Activated CD4-positive, alpha-beta T cell treated with anti-CD3 and anti-CD28 coated beads for 36 hours (primary cell): ENCODE results near the gene FUCA1. TPM values are rescaled to one million over a fixed set of nuclear protein-coding genes. Genes with fewer than 3 reads are reported as not detected.
"Not testable (repeated sequence)": the region's sequence is repeated elsewhere in the genome, so short reads cannot be mapped to it uniquely, and the experiment has no call there.

Source experiments
- ATAC-seq: fragments of 200-7000 bp; cut with Tn5 transposase; one replicate; pipeline ENCODE4 v1.10.0; 2021; ENCODE audit warnings: mild to moderate bottlenecking, moderate library complexity
- CTCF ChIA-PET: fragments of 350-600 bp; sonication (Branson Sonifier 250); formaldehyde crosslinking; loops from one replicate; lab custom pipeline; 2021; ENCODE audit warnings: antibody characterized with exemption; lab: Charles Lee
- POLR2A ChIA-PET: fragments of 350-600 bp; sonication (Branson Sonifier 250); formaldehyde crosslinking; loops from one replicate; lab custom pipeline; 2021; ENCODE audit warnings: antibody characterized with exemption, inconsistent platforms; lab: Charles Lee
- DNase-seq: peaks from one replicate; pipeline ENCODE4 v3.0.0-alpha.2; 2020
- H3K27ac Mint-ChIP-seq: one replicate; pipeline ENCODE4 v1.8.0; 2021; ENCODE audit warnings: mixed read lengths
- H3K27me3 Mint-ChIP-seq: one replicate; pipeline ENCODE4 v1.8.0; 2021; ENCODE audit warnings: mixed read lengths
- H3K36me3 Mint-ChIP-seq: one replicate; pipeline ENCODE4 v1.8.0; 2021; ENCODE audit warnings: low read depth, mixed read lengths
- H3K4me1 Mint-ChIP-seq: one replicate; pipeline ENCODE4 v1.8.0; 2021; ENCODE audit warnings: mixed read lengths
- H3K4me3 Mint-ChIP-seq: one replicate; pipeline ENCODE4 v1.8.0; 2021; ENCODE audit warnings: mild to moderate bottlenecking, moderate library complexity, mixed read lengths
- H3K9me3 Mint-ChIP-seq: one replicate; pipeline ENCODE4 v1.8.0; 2021; ENCODE audit warnings: low read depth, mixed read lengths
- intact Hi-C, 2 experiments: fragments of 100-400 bp; cut with DNase I in 1 of 2; cut with micrococcal nuclease in 1 of 2; formaldehyde crosslinking; loops; one replicate each; pipeline versions ENCODE4 v1.14.2 to v1.15.1; 2022 to 2024; cut with DNase I, micrococcal nuclease
- total RNA-seq, 2 experiments: library from RNA; stranded (reverse); gene quantifications; one replicate each; pipeline ENCODE4 v1.2.3, GENCODE V29; 2021

Gene FUCA1
- total RNA-seq, 2 experiments from 2014 or later = 4.2 to 4.5 TPM

GRCh38 chr1:23908453-23909341 lies 40.6 kb upstream of the FUCA1 start:
- Mint-ChIP-seq H3K27ac (no peak overlapping the region), H3K4me1 (peaks cover 28% of the 10 kb centered on the region), H3K36me3 (no peaks in the 10 kb centered on the region), H3K4me3 (no peak overlapping the region), H3K27me3 (peaks cover 25% of the 10 kb centered on the region), H3K9me3 (no peaks in the 10 kb centered on the region)
- intact Hi-C loops = no loop called here
- ATAC-seq (no peak), DNase-seq (peak; percentile 19)
- CTCF ChIA-PET = interaction anchor here (1.1 kb wide), 1 partner anchor 8 kb away, joined by 4 read pairs; no protein-coding TSS in a partner anchor
- POLR2A ChIA-PET = no interaction called here

DNA sequence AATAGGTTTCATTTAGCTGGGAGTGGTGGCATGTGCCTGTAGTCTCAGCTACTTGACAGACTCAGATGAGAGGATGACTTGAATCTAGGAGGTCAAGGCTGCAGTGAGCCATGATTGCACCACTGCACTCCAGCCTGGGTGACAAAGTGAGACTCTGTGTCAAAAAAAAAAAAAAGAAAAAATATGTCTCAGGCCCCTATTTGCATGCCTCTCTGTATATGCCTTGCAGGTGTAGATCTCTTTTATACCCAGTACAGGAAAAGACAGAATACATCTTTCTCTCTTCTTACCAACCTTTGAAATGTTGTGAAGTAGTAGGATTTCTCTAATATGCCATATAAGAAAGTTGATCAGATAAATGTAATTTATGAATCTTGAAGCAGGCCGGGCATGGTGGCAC lies 38.6 kb upstream of the FUCA1 start:
- POLR2A ChIA-PET = interaction anchor here (0.7 kb wide), 1 partner anchor 10 kb away, joined by 5 read pairs; no protein-coding TSS in a partner anchor

DNA sequence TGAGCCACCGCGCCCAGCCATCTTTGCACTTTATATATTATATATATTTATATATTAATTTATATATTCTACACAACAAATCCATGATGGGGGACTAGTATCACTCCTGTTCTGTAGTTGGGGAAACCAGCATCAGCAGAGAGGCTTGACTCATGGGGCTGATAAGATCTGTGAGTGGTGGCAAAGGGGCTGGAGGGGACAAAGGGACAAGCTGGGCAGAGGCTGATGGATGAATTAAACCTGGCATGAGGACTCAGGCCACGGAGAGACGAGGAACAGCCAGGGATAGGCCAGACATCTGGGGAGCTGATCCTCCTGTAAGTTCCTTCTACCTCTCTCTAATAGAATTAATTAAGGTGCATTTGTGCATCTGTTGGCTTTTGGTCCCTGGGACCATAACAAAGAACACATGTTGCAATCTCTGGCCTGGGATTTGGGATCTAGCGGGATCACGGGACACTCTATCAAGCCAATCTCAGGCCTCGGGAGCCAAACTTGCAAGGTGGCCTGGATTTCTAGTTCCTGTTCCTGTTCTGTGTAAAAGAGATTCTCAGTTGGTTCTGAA lies 37.5 kb upstream of the FUCA1 start:
- ATAC-seq = no peak
- H3K4me3 Mint-ChIP-seq = no peak overlapping the region
- no peaks in the 10 kb centered on the region for H3K9me3 Mint-ChIP-seq
- CTCF ChIA-PET = interaction anchor here (1.8 kb wide), 1 partner anchor 95 kb away, joined by 5 read pairs; no protein-coding TSS in a partner anchor
- H3K27me3 Mint-ChIP-seq = peaks cover 48% of the 10 kb centered on the region
- no peak for DNase-seq
- POLR2A ChIA-PET = no interaction called here
- H3K27ac Mint-ChIP-seq = no peak overlapping the region
- intact Hi-C loops = loop anchor here in 1 of 2 experiments (2.0 kb wide), 1 partner anchor 53 kb away; the partner anchor contains the start of gene PNRC2
- H3K36me3 Mint-ChIP-seq = no peaks in the 10 kb centered on the region
- H3K4me1 Mint-ChIP-seq = peaks cover 13% of the 10 kb centered on the region

More for the DNA sequence above, 38.6 kb upstream of the FUCA1 start:
- no peaks in the 10 kb centered on the region for H3K9me3 Mint-ChIP-seq
- intact Hi-C loops = no loop called here
- peaks cover 37% of the 10 kb centered on the region for H3K27me3 Mint-ChIP-seq
- CTCF ChIA-PET = no interaction called here
- no peak overlapping the region for H3K4me3 Mint-ChIP-seq
- H3K36me3 Mint-ChIP-seq = no peaks in the 10 kb centered on the region
- peaks cover 21% of the 10 kb centered on the region for H3K4me1 Mint-ChIP-seq
- no peak for DNase-seq
- H3K27ac Mint-ChIP-seq = no peak overlapping the region
- no peak for ATAC-seq

GRCh38 chr1:23904748-23905357 lies 36.8 kb upstream of the FUCA1 start:
- peak; percentile 66 for DNase-seq
- H3K36me3 Mint-ChIP-seq = no peaks in the 10 kb centered on the region
- H3K4me3 Mint-ChIP-seq = no peak overlapping the region
- ChIA-PET CTCF (interaction anchor here (1.8 kb wide), 1 partner anchor 94 kb away, joined by 5 read pairs; no protein-coding TSS in a partner anchor), POLR2A (no interaction called here)
- peaks cover 10% of the 10 kb centered on the region for H3K4me1 Mint-ChIP-seq
- intact Hi-C loops = loop anchor here in 1 of 2 experiments (2.0 kb wide), 1 partner anchor 54 kb away; the partner anchor contains the start of gene PNRC2
- H3K9me3 Mint-ChIP-seq = no peaks in the 10 kb centered on the region
- peak; percentile 84 for ATAC-seq
- H3K27me3 Mint-ChIP-seq = peaks cover 51% of the 10 kb centered on the region
- no peak overlapping the region for H3K27ac Mint-ChIP-seq

DNA sequence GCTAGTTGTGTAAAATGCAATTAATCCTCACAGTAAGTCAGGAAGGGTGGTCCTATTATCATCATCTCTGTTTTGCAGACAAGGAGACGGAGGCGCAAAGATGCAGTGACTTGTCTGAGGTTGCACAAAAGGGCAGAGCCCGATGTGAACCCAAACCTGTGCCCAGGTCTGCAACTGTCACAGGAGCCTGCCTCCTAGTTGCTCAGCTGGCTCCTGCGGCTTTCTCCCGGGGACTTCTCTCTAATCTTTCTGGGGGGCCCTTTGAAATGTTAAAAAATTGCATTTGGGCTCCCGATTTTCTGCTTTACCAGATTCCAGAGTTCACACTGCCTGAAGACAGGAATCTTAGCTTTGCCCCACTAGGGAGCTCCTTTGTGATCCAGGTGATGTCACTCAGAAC lies 35.7 kb upstream of the FUCA1 start:
- ATAC-seq = no peak
- Mint-ChIP-seq H3K27me3 (peaks cover 47% of the 10 kb centered on the region), H3K4me3 (no peak overlapping the region), H3K27ac (no peak overlapping the region), H3K9me3 (no peaks in the 10 kb centered on the region), H3K36me3 (no peaks in the 10 kb centered on the region), H3K4me1 (peaks cover 9% of the 10 kb centered on the region)
- ChIA-PET CTCF (interaction anchor here (0.8 to 1.8 kb wide), 2 partner anchors 22 to 93 kb away, joined by 3 to 5 read pairs; no protein-coding TSS in a partner anchor), POLR2A (interaction anchor here (0.7 kb wide), 1 partner anchor 102 kb away, joined by 3 read pairs; no protein-coding TSS in a partner anchor)
- DNase-seq = no peak
- intact Hi-C loops = loop anchor here in 1 of 2 experiments (2.0 kb wide), 1 partner anchor 55 kb away; the partner anchor contains the start of gene PNRC2

DNA sequence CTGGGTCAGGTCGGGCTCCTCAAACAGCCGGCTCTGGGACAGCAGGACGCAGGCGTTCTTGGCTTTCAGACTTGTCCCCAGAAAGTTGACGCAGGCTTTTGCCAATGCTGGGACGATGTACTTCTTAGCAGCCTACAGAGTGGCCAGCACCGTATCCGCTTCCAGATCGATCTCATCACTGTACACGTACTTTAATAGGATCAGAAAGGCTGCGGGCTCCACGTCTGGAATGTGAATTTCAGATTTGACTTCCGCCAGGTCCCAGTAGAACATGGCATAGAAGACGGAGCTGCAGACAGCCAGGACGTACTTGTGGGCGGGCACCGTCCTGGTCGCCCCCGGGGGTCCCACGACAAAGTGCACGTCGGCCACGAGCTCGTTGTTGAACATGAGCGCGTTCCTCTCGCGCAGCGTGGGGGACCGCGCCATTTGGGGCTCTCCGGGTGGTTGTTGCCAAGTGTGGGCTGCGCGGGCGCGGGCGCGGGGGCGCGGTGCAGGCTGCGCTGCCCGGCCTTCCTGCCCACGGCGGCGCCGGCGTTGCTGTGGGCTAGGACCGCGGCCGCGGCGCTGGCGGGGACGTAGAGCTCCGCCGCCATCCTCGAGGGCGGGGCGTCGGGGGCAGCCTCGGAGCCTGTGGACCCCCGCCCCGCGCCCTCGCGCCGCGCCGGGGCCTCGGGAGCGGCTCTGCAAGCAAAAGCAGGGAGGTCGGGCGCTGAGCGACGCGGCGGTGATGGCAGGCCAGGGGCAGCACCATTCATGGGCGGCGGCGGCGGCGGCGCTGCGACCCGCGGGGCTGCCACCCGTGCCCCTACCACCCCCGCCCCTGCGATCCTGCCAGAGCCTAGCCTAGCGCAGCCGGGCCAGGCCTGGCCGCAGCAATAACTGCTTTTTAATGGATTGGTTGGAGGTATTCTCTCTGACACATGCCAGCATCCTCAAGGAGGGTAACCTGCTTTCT lies 34.5 kb upstream of the FUCA1 start:
- intact Hi-C loops = no loop called here
- Mint-ChIP-seq H3K4me3 (no peak overlapping the region), H3K4me1 (peaks cover 9% of the 10 kb centered on the region), H3K9me3 (no peaks in the 10 kb centered on the region), H3K27me3 (peaks cover 42% of the 10 kb centered on the region), H3K36me3 (no peaks in the 10 kb centered on the region), H3K27ac (no peak overlapping the region)
- ATAC-seq = no peak
- no peak for DNase-seq
- POLR2A ChIA-PET = no interaction called here
- CTCF ChIA-PET = interaction anchor here (0.6 kb wide), 1 partner anchor 212 kb away, joined by 3 read pairs; no protein-coding TSS in a partner anchor

- H3K36me3 Mint-ChIP-seq, DNase-seq, intact Hi-C loops, H3K9me3 Mint-ChIP-seq, H3K4me3 Mint-ChIP-seq, CTCF ChIA-PET, ATAC-seq, H3K27ac Mint-ChIP-seq: not testable (repeated sequence)
- POLR2A ChIA-PET = interaction anchor here (0.7 kb wide), 1 partner anchor 363 kb away, joined by 3 read pairs; no protein-coding TSS in a partner anchor
- peaks cover 30% of the 10 kb centered on the region for H3K27me3 Mint-ChIP-seq
- peaks cover 18% of the 10 kb centered on the region for H3K4me1 Mint-ChIP-seq
Observed at GRCh38 chr1:23900017-23900416, 31.9 kb upstream of the FUCA1 start.

DNA sequence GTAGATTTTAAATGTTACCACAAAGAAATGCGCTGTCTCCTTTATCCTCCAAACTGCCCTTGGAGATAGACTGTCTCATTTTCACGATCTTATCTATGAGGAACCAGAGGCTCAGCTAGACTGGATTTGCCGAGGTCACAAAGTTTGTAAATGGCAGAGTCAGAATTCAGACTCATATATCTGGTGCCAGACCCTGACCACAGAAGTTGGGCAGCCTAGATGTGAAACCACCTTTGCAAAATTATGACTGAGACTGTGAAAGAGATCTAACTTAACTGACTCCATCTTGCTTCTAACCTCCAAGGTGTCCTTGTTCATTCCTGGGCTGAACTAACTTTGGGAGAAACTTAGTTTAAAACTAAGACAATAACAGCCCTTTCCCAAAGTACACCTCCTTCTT lies 31.0 kb upstream of the FUCA1 start:
- no peaks in the 10 kb centered on the region for H3K36me3 Mint-ChIP-seq
- H3K4me3 Mint-ChIP-seq = no peak overlapping the region
- ChIA-PET CTCF (no interaction called here), POLR2A (no interaction called here)
- peak; percentile 33 for ATAC-seq
- DNase-seq = peak; percentile 25
- intact Hi-C loops = no loop called here
- H3K4me1 Mint-ChIP-seq = peaks cover 13% of the 10 kb centered on the region
- no peaks in the 10 kb centered on the region for H3K9me3 Mint-ChIP-seq
- peaks cover 27% of the 10 kb centered on the region for H3K27me3 Mint-ChIP-seq
- no peak overlapping the region for H3K27ac Mint-ChIP-seq

- Mint-ChIP-seq H3K4me3 (no peak overlapping the region), H3K9me3 (no peaks in the 10 kb centered on the region), H3K27me3 (peaks cover 18% of the 10 kb centered on the region), H3K36me3 (no peaks in the 10 kb centered on the region), H3K4me1 (peaks cover 13% of the 10 kb centered on the region), H3K27ac (no peak overlapping the region)
- ChIA-PET CTCF (interaction anchor here (0.6 to 1.3 kb wide), 4 partner anchors 11 to 798 kb away, joined by 3 to 5 read pairs (median 4); no protein-coding TSS in a partner anchor), POLR2A (interaction anchor here (0.6 kb wide), 1 partner anchor 10 kb away, joined by 5 read pairs; no protein-coding TSS in a partner anchor)
- ATAC-seq (no peak), DNase-seq (no peak)
- intact Hi-C loops = no loop called here
Observed at GRCh38 chr1:23897083-23897482, 29.0 kb upstream of the FUCA1 start.

DNA sequence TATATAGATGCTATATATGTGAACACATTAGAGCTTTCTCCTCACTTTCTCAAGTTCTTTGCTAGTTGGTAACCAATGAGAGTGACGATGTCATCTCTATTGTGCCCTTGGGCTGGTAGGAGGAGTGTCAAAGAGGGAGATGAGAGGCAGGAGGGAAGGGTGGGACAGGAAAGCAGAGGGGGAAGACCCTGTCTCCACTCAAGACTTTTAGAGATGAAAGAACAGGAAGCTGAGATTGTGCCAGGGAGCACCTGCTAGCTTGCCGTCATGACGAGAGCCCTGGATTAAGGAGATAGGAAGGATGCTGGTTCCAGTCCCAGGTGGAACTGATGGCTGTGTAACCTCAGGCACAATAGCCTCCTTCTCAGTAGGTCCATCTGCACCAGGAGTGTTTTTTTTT lies 28.4 kb upstream of the FUCA1 start:
- Mint-ChIP-seq H3K36me3 (no peaks in the 10 kb centered on the region), H3K4me1 (peaks cover 13% of the 10 kb centered on the region), H3K27me3 (peaks cover 12% of the 10 kb centered on the region), H3K9me3 (no peaks in the 10 kb centered on the region), H3K4me3 (no peak overlapping the region), H3K27ac (no peak overlapping the region)
- ATAC-seq (no peak), DNase-seq (no peak)
- ChIA-PET CTCF (interaction anchor here (0.6 to 1.0 kb wide), 5 partner anchors 11 to 797 kb away, joined by 3 to 5 read pairs (median 3); no protein-coding TSS in a partner anchor), POLR2A (interaction anchor here (0.6 kb wide), 1 partner anchor 11 kb away, joined by 5 read pairs; no protein-coding TSS in a partner anchor)
- intact Hi-C loops = no loop called here
